GM20000 (cell line): ENCODE data around the gene SLC16A8.
"Not testable (repeated sequence)": the region's sequence is repeated elsewhere in the genome, so short reads cannot be mapped to it uniquely, and the experiment has no call there.

Experiments used
- DNase-seq: peaks from one replicate; pipeline ENCODE4 v3.0.0; 2012; ENCODE audit warnings: low spot score
- CTCF ChIP-seq: IDR thresholded peaks from 2 replicates; pipeline ENCODE4 v1.5.1; 2012; ENCODE audit warnings: mild to moderate bottlenecking, control low read depth; ENCODE audit errors: extremely low read depth, missing control alignments

The SLC16A8 gene

DNA sequence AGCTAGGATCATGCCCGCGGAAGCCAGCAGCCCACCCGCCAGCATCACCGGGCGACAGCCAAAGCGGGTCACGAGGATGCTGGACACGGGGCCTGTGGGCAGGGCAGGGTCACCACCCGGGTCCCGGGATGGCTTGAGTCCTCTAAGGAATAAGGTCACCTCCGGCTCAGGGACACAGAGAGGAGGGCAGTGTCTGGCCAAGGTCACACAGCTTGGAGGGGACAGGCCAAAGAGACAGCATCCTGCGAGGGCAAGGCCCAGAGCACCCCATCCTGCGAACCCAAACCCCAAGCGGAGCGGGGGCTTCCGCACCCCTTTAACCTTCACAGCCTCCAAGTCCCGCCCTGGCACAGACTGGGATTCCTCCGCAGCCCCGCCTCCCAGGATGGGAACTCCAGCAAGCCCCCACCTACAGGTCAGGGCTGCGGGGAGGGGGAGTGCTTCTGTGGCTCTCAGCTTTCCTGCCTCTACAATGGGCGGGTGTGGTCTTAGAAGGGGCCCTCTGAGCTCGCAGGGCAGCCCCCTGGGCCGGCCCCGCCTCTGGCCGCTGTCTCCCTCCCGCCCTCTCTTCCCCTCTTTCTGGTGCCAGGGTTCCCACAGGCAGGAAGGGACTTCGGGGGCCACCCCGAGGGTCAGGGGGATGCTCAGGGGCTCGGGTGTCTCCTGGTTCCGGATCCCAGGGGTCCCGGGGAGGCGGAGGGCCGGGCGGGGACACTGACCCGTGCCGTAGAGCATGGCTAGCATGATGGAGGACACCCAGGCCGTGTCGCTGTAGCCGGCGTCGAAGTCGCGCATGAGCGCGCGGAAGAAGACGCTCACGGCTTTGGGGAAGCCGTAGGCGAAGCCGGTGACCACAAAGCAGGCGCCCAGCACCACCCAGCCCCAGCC is 1.8 kb downstream of the SLC16A8 start:
- no peak for TF ChIP-seq CTCF
- peak; percentile 72 for DNase-seq

GRCh38 chr22:38081636-38081940 is 2.4 kb downstream of the SLC16A8 start:
- DNase-seq = no peak
- no peak for TF ChIP-seq CTCF

DNA sequence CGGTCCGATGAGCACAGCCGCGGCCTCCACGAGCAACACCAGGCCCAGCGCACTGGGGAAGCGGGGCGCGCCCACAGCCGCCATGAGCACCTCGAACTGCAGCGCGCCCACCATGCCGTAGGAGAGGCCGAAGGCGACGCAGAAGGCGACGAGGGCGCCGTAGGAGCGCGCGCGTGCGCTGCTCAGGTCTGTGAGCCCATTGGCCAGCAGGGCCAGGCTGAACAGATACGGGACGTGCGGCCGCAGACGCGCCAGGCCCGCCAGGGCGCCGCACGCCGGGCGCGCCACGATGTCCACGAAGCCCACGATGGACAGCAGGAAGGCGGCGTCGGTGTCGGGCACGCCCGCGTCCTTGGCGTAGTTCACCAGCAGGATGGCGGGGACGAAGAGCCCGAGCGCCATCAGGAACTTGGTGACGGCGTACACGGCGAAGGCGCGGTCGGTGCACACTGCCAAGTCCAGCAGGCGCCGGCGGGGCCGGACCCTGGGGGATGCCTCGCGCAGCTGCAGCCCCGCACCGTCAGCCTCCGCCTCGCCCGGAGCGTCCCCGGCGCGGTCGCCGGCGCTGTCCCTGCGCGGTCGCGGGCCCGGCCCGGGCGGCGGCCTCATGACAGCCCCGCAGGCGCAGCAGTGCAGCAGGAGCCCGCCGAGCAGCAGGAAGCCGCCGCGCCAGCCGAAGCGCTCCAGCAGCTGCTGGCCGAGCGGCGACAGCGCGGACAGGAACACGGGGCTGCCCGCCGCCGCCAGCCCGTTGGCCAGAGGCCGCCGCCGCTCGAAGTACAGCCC is 2.9 kb downstream of the SLC16A8 start:
- no peak for DNase-seq
- TF ChIP-seq CTCF = no peak

GRCh38 chr22:38080474-38080849 is 3.5 kb downstream of the SLC16A8 start:
- no peak for TF ChIP-seq CTCF
- no peak for DNase-seq

DNA sequence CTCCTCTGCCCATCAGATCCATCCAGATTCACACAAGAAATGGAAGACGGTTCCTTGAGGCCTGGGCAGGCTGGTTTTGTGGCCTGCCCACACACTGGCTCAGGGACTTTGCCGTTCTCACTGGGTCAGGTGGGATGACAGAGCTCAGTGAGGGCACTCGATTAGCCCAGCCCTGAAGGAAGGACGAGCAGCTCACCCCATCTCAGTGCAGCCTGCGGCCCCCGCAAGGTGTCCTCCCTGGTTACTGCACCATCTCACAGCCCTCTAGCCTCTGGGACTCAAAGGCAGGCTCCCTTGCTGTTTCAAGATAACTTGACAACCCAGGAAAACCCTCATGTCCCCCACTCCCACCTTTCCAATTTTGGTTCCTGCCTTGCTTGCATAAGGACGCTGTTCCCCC is 4.2 kb downstream of the SLC16A8 start:
- no peak for TF ChIP-seq CTCF

DNA sequence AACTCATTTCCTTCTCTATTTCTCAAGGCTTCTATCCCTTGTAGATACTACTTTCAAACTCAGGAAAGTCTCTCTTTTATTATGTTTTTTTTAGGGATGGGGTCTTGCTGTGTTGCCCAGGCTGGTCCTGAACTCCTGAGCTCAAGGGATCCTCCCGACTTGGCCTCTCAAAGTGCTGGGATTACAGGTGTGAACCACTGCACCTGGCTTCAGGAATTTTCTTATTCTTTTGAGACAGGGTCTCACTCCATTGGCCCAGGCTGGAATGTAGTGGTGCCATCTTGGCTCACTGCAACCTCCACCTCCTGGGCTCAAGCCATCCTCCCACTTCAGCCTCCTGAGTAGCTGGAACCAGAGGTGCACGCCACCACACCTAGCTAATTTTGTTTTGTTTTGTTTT is 4.8 kb downstream of the SLC16A8 start:
- DNase-seq = not testable (repeated sequence)

More for the DNA sequence above, 4.2 kb downstream of the SLC16A8 start:
- no peak for DNase-seq

DNA sequence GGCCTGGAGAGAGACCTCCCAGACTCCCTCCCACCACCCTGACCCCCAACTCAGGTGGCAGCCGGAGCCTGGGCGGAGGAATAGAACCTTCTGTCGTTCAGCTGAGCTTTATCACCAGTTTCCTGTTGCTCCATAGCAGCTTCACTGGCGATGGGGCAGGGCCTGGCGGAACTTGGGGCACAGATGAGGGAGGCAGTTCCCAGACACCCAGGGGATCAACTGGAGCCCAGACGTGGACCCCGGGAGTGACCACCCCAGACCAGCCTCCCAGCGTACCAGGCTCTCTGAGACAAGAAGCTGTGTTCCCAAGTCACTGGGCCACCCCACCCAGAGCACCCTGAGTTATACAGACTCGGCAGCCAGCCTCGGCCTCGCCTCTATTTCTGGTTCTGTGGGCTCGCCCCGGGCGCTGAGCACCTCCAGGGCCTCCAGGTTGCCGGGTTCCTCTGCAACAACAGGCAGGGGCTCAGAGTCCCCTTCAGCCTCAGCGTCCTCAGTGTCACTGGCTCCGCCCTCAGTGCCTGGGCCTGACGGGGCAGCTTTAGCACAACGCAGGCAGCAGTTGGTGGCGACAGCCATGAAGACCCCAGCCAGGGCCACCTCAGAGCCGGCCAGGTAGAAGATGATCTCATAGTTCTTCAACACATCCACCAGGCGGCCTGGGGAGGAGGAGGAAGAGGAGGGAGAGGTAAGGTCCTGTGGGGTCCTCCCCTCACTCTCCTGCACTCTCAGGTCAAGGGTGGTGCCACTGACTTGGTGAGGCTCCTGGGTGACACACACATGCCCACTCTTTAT is 5.7 kb downstream of the SLC16A8 start:
- TF ChIP-seq CTCF = no peak
- DNase-seq = no peak
